ENCODE data around the gene CCL18. TPM values are rescaled to one million over a fixed set of nuclear protein-coding genes. Genes with fewer than 3 reads are reported as not detected.

The CCL18 gene
- total and polyA plus RNA-seq, 9 of the 15 experiments (the other 6 are each of a cell fraction or from before 2014, with no cell fraction given): not detected

DNA sequence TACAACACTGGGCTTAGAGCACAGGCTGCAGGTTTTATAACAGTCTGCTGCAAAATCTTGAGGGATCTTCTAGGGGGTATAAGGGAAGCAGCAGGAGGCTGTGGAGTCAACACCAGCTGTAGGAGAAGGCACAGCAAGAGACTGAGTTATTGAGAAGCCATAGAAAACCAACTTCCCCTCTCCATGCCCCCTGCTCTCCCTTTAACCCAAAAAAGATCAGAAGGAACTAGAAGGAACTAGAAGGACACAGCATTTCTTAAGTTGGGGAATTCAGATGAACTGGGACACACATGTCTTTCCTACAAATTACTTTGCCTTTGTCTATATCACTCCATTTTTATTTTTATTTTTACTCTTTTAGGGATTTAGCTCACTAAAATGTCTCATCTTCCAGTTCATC is 6.2 kb upstream of the CCL18 start (continued):
- TF ChIP-seq, protein P1, sequence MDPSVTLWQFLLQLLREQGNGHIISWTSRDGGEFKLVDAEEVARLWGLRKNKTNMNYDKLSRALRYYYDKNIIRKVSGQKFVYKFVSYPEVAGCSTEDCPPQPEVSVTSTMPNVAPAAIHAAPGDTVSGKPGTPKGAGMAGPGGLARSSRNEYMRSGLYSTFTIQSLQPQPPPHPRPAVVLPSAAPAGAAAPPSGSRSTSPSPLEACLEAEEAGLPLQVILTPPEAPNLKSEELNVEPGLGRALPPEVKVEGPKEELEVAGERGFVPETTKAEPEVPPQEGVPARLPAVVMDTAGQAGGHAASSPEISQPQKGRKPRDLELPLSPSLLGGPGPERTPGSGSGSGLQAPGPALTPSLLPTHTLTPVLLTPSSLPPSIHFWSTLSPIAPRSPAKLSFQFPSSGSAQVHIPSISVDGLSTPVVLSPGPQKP (CRISPR knock-in tag; IDR thresholded peaks at IDR 0.05): no peak

DNA sequence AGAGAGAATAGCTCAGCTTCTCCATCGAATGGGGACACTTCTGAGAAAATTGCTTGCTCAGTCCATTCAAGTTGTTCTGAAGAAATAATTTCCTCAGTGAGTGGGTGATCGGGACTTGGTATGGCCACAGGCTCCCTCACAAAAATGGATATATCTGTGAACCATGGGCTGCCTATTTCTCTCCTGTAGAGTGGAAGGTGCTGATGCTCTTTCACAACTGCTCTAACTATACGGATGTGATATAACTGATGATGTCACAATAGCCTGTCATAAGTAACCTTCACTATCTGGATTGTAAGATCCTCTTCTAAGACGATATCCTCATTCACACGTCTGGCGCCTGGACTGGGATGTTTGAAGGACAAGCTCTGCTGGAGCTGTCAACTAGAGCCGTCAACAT is 4.7 kb upstream of the CCL18 start:
- no peaks in the 10 kb centered on the region for H3K36me3 ChIP-seq (ENCODE audit: control insufficient read depth, insufficient read depth, low read length)
- H3K79me2 ChIP-seq (ENCODE audit: control insufficient read depth, insufficient read depth, low read length): no peaks in the 10 kb centered on the region
- POLR2A ChIA-PET: interaction anchor here (0.6 kb wide), 1 partner anchor 54 kb away, joined by 3 read pairs; no protein-coding TSS in a partner anchor
- 0 out of 2 replicates have a peak, but pooled peaks have one; percentile 15 for TF ChIP-seq CEBPB (tag; IDR thresholded peaks at IDR 0.05)
- no peak for TF ChIP-seq MED1 (CRISPR knock-in tag; IDR thresholded peaks at IDR 0.05; ENCODE audit: borderline replicate concordance)
- TF ChIP-seq TAF9B (IDR thresholded peaks at IDR 0.05; ENCODE audit: partially characterized antibody): no peak
- no peak for TF ChIP-seq ZNF696 (CRISPR knock-in tag; conservative IDR thresholded peaks at IDR 0.05)
- no peak for TF ChIP-seq ZNF583 (CRISPR knock-in tag; IDR thresholded peaks at IDR 0.05)
- H3K4me2 ChIP-seq (ENCODE audit: insufficient read depth, low read length): no peak overlapping the region
- intact Hi-C loops (cut with micrococcal nuclease) (no loop called here), in situ Hi-C loops (cut with MboI) (no loop called here)
- peaks cover 0 to 4% of the 10 kb centered on the region in 2 experiments; a peak in 2 of 5 replicates for H3K27me3 ChIP-seq (ENCODE audit: control insufficient read depth in 2 of 2, insufficient read depth in 2 of 2, low read length in 2 of 2)
- H3K9me3 ChIP-seq (replicated peaks; ENCODE audit: control insufficient read depth, insufficient read depth, low read depth, low read length): no peaks in the 10 kb centered on the region
- no peaks in the 10 kb centered on the region for H3K4me1 ChIP-seq (replicated peaks in 1 of 2; ENCODE audit: control insufficient read depth in 2 of 2, insufficient read depth in 2 of 2, low read length in 2 of 2)
- no peak overlapping the region for H2AFZ ChIP-seq (ENCODE audit: low read depth, low read length)
- CTCF ChIA-PET (ENCODE audit: low intra/inter-chr PET ratio): no interaction called here
- 3% methylated on average over 7 of the region's 7 CpGs for WGBS (ENCODE audit: insufficient coverage, low coverage, missing lambda C conversion rate)
- DNase-seq (ENCODE audit: extremely low read depth in 1 of 4, low spot score in 3 of 4): no peak
- no peaks in the 10 kb centered on the region for H3K9me1 ChIP-seq (ENCODE audit: control insufficient read depth, insufficient read depth, low read length)
- no peak for ATAC-seq
- no peaks in the 10 kb centered on the region for H4K20me1 ChIP-seq (replicated peaks; ENCODE audit: control insufficient read depth, insufficient read depth, low read length)
- no peak overlapping the region for H3K9ac ChIP-seq (ENCODE audit: insufficient read depth in 1 of 2, low read depth in 2 of 2, low read length in 2 of 2)
- no peak overlapping the region for H3K27ac ChIP-seq (ENCODE audit: extremely low read depth, low read depth, low read length)
- no TSS peak for BruUV-seq (replicated peaks)
- no peak overlapping the region for H3K4me3 ChIP-seq
- no peak for FAIRE-seq
